Endothelial cell of umbilical vein (primary cell): Measurements from ENCODE around the gene TMEM144. TPM values are rescaled to one million over a fixed set of nuclear protein-coding genes. Genes with fewer than 3 reads are reported as not detected.

Experiments
- BruUV-seq: library from RNA; stranded (reverse); fragments of 400-500 nt; replicated peaks from 2 replicates; lab custom pipeline; 2021; lab: Mats Ljungman, UMichigan
- CTCF ChIA-PET: fragments of 300-600, 350-600 bp; sonication (Branson Sonifier 250); formaldehyde crosslinking; loops from one replicate; lab custom pipeline; 2021; ENCODE audit warnings: antibody characterized with exemption, inconsistent platforms; lab: Charles Lee
- POLR2A ChIA-PET: fragments of 300-600, 350-600 bp; sonication (Branson Sonifier 250); formaldehyde crosslinking; loops from one replicate; lab custom pipeline; 2021; ENCODE audit warnings: antibody characterized with exemption, inconsistent platforms; lab: Charles Lee
- DNase-seq: peaks from one replicate; pipeline ENCODE4 v3.0.0-alpha.2; 2011; ENCODE audit warnings: low read depth, low spot score
- FAIRE-seq: peaks from 2 replicates; lab custom pipeline; 2011; peaks lifted over from hg19 to GRCh38; lab: Jason Lieb, UNC
- H2AFZ ChIP-seq: 2 replicates; pipeline ENCODE4 v1.6.0; 2012; ENCODE audit warnings: low read depth, low read length, control low read depth, inconsistent platforms
- H3K27ac ChIP-seq: 2 replicates; pipeline ENCODE4 v1.5.1; 2011; ENCODE audit warnings: low read depth, mild to moderate bottlenecking, control low read depth, low read length, moderate library complexity; ENCODE audit not compliant: insufficient read depth
- H3K27me3 ChIP-seq, 2 experiments: 2 replicates each; pipeline versions ENCODE4 v1.6.0 to v1.6.1; 2011; ENCODE audit warnings: low read length in 2 of 2, mixed read lengths in 1 of 2; ENCODE audit not compliant: control insufficient read depth in 2 of 2, insufficient read depth in 2 of 2
- H3K36me3 ChIP-seq, 2 experiments: 2 replicates in 1 of 2; 3 replicates in 1 of 2; pipeline ENCODE4 v1.5.1; 2011; ENCODE audit warnings: low read length in 2 of 2, mild to moderate bottlenecking in 1 of 2, moderate library complexity in 1 of 2; ENCODE audit not compliant: control insufficient read depth in 2 of 2, insufficient read depth in 2 of 2; ENCODE audit errors: extremely low read depth in 1 of 2
- H3K4me1 ChIP-seq: 3 replicates; pipeline ENCODE4 v1.5.1; 2011; ENCODE audit warnings: mild to moderate bottlenecking, low read length; ENCODE audit not compliant: control insufficient read depth, insufficient read depth; ENCODE audit errors: extremely low read depth
- H3K4me2 ChIP-seq: 2 replicates; pipeline ENCODE4 v1.6.1; 2011; ENCODE audit warnings: low read length, control low read depth, mixed read lengths; ENCODE audit not compliant: insufficient read depth
- H3K4me3 ChIP-seq, 3 experiments: fragments of 200-600 bp in 1 of 3; sonication (generic), shearing (Covaris generic) in 1 of 3; replicated peaks in 1 of 3; 2 replicates each; pipeline ENCODE4 v1.5.1; 2011 to 2016; ENCODE audit warnings: control low read depth in 3 of 3, low read length in 3 of 3, mild to moderate bottlenecking in 2 of 3, inconsistent platforms in 1 of 3, low read depth in 1 of 3, moderate library complexity in 1 of 3; ENCODE audit not compliant: insufficient read depth in 1 of 3
- H3K79me2 ChIP-seq: 2 replicates; pipeline ENCODE4 v1.6.0; 2012; ENCODE audit warnings: low read length, inconsistent platforms; ENCODE audit not compliant: control insufficient read depth, insufficient read depth
- H3K9ac ChIP-seq: replicated peaks from 2 replicates; pipeline ENCODE3; 2011; ENCODE audit warnings: low read length, control low read depth; ENCODE audit not compliant: insufficient read depth; ENCODE audit errors: extremely low read depth
- H3K9me1 ChIP-seq: replicated peaks from 3 replicates; pipeline ENCODE4 v1.6.0; 2011; ENCODE audit warnings: mild to moderate bottlenecking, low read length; ENCODE audit not compliant: control insufficient read depth, insufficient read depth; ENCODE audit errors: extremely low read depth
- H3K9me3 ChIP-seq: replicated peaks from 2 replicates; pipeline ENCODE4 v1.5.1; 2012; ENCODE audit warnings: low read length, inconsistent platforms; ENCODE audit not compliant: control insufficient read depth, insufficient read depth
- H4K20me1 ChIP-seq: replicated peaks from 2 replicates; pipeline ENCODE3; 2011; ENCODE audit warnings: mild to moderate bottlenecking, low read length; ENCODE audit not compliant: control insufficient read depth, insufficient read depth; ENCODE audit errors: extremely low read depth
- EZH2 ChIP-seq: IDR thresholded peaks from 2 replicates; pipeline ENCODE4 v1.6.1; 2012; ENCODE audit warnings: borderline replicate concordance, low read depth, mild to moderate bottlenecking, moderate library complexity, low read length, inconsistent platforms; ENCODE audit not compliant: severe bottlenecking
- FOS ChIP-seq: IDR thresholded peaks from 2 replicates; pipeline ENCODE4 v1.6.1; 2011; ENCODE audit warnings: mild to moderate bottlenecking, low read length, moderate library complexity, borderline replicate concordance; ENCODE audit not compliant: insufficient read depth
- GATA2 ChIP-seq: IDR thresholded peaks from 2 replicates; pipeline ENCODE4 v1.7.0; 2011; ENCODE audit warnings: low read depth, mild to moderate bottlenecking, moderate library complexity, mixed read lengths, low read length; ENCODE audit not compliant: insufficient read length, insufficient read depth
- JUN ChIP-seq: IDR thresholded peaks from 2 replicates; pipeline ENCODE4 v1.6.1; 2011; ENCODE audit warnings: borderline replicate concordance, low read depth; ENCODE audit not compliant: insufficient read length, insufficient read depth
- MAX ChIP-seq: IDR thresholded peaks from 2 replicates; pipeline ENCODE4 v1.6.1; 2011; ENCODE audit not compliant: insufficient read depth, insufficient read length
- MYC ChIP-seq: IDR thresholded peaks from one replicate; pipeline ENCODE4 v1.6.1; 2011; ENCODE audit warnings: mild to moderate bottlenecking, low read depth, low read length
- POLR2A ChIP-seq: IDR thresholded peaks from 2 replicates; pipeline ENCODE4 v1.6.1; 2012; ENCODE audit warnings: low read depth, mild to moderate bottlenecking, control low read depth, low read length
- POLR2AphosphoS5 ChIP-seq: IDR thresholded peaks from 2 replicates; pipeline ENCODE4 v1.6.1; 2012; ENCODE audit warnings: low read depth, mild to moderate bottlenecking, control low read depth, low read length, moderate library complexity; ENCODE audit not compliant: insufficient read depth
- dilution Hi-C: fragments of 300-500 bp; cut with MboI; formaldehyde crosslinking; loops from one replicate; pipeline ENCODE4 v1.15.0; 2019; ENCODE audit warnings: low sequenced_read_pairs; ENCODE audit not compliant: extremely low pct_ligation_motif_present
- intact Hi-C: fragments of 100-400 bp; cut with micrococcal nuclease; formaldehyde crosslinking; loops from one replicate; pipeline ENCODE4 v1.10.0; 2022
- polyA plus RNA-seq, 4 experiments: library from polyadenylated mRNA; depleted of rRNA in 3 of 4; stranded (reverse) in 3 of 4; unstranded in 1 of 4; fragments of >200 nt; gene quantifications; 2 replicates each; pipeline versions ENCODE4 v1.2.1 to v1.2.3, GENCODE V29; 2011 to 2012; ENCODE audit warnings: missing spikeins in 1 of 4
- total RNA-seq: library from RNA; stranded (reverse); gene quantifications from 2 replicates; pipeline ENCODE4 v1.2.3, GENCODE V29; 2021
- TF ChIP-seq, protein P1 (sequence below), 2 donors: IDR thresholded peaks; 1 replicate in 1 of 2; 2 replicates in 1 of 2; pipeline ENCODE4 v1.5.1; 2011; ENCODE audit warnings: low read length in 2 of 2, mild to moderate bottlenecking in 2 of 2, moderate library complexity in 2 of 2, control low read depth in 1 of 2, inconsistent platforms in 1 of 2, low read depth in 1 of 2; ENCODE audit not compliant: insufficient read depth in 1 of 2; ENCODE audit errors: extremely low read depth in 1 of 2

The TMEM144 gene
- total and polyA plus RNA-seq, 2 donors (not counting 3 experiments of a cell fraction or from before 2014, with no cell fraction given): 10.5 to 23.0 TPM

DNA sequence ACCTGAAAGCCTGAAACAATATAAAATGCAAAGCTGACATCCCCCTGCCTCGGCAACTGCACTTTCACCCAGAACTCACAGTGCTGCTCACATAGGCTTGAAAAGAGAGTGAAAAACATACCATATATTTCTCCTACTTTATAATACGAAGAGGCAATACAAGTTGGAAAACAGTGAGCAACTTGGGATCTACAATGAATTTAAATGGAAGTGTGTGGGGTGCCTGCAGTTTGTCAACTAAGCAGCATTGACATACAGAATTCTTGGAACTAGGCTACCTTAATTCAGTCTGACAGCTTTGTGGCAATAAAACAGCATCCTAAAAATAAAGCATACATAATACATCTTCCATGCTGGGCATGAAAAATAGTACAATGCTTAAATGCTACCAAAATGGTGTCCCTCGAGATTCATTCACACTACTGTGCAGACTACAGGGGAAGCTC, 45.5 kb upstream of the TMEM144 start:
- Histone ChIP-seq H3K9me3 (no peaks in the 10 kb centered on the region), H2AFZ (no peak overlapping the region), H3K4me3 (peak overlapping the region in 2 of 3 experiments; percentile 53 to 94), H3K36me3 (peaks cover 0 to 2% of the 10 kb centered on the region in 2 experiments), H3K9ac (peak overlapping the region; percentile 62), H3K4me1 (peaks cover 74% of the 10 kb centered on the region), H3K27me3 (no peaks in the 10 kb centered on the region), H3K4me2 (peak overlapping the region; percentile 92), H3K9me1 (no peaks in the 10 kb centered on the region), H4K20me1 (no peaks in the 10 kb centered on the region), H3K27ac (peak overlapping the region; percentile 30), H3K79me2 (peaks cover 85% of the 10 kb centered on the region)
- ChIA-PET POLR2A (no interaction called here), CTCF (interaction anchor here (0.8 to 1.7 kb wide), 3 partner anchors 144 to 174 kb away, joined by 3 to 7 read pairs (median 3); no protein-coding TSS in a partner anchor)
- peak; percentile 60 for DNase-seq
- TF ChIP-seq JUN: no peak
- no peak for TF ChIP-seq MAX
- no peak for TF ChIP-seq EZH2
- no peak for TF ChIP-seq FOS
- TF ChIP-seq POLR2AphosphoS5: no peak
- TF ChIP-seq POLR2A: no peak
- TF ChIP-seq, protein P1, sequence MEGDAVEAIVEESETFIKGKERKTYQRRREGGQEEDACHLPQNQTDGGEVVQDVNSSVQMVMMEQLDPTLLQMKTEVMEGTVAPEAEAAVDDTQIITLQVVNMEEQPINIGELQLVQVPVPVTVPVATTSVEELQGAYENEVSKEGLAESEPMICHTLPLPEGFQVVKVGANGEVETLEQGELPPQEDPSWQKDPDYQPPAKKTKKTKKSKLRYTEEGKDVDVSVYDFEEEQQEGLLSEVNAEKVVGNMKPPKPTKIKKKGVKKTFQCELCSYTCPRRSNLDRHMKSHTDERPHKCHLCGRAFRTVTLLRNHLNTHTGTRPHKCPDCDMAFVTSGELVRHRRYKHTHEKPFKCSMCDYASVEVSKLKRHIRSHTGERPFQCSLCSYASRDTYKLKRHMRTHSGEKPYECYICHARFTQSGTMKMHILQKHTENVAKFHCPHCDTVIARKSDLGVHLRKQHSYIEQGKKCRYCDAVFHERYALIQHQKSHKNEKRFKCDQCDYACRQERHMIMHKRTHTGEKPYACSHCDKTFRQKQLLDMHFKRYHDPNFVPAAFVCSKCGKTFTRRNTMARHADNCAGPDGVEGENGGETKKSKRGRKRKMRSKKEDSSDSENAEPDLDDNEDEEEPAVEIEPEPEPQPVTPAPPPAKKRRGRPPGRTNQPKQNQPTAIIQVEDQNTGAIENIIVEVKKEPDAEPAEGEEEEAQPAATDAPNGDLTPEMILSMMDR (IDR thresholded peaks at IDR 0.05; ENCODE audit: extremely low read depth in 1 of 2, insufficient read depth in 1 of 2, low read depth in 1 of 2, low read length in 2 of 2): no peak
- no peak for TF ChIP-seq GATA2
- no peak for TF ChIP-seq MYC
- no peak for FAIRE-seq
- dilution Hi-C loops (loop anchor here (25.0 kb wide), 1 partner anchor 152 kb away; no protein-coding TSS in a partner anchor), intact Hi-C loops (no loop called here)
- BruUV-seq: no TSS peak
